GM19099 (cell line): ENCODE results near the gene ABLIM2.

Source experiments
- POLR2A ChIP-seq: IDR thresholded peaks from 3 replicates; pipeline ENCODE4 v1.6.1; 2011; ENCODE audit warnings: low read depth; ENCODE audit not compliant: insufficient read length; ENCODE audit errors: extremely low read depth

The ABLIM2 gene

DNA sequence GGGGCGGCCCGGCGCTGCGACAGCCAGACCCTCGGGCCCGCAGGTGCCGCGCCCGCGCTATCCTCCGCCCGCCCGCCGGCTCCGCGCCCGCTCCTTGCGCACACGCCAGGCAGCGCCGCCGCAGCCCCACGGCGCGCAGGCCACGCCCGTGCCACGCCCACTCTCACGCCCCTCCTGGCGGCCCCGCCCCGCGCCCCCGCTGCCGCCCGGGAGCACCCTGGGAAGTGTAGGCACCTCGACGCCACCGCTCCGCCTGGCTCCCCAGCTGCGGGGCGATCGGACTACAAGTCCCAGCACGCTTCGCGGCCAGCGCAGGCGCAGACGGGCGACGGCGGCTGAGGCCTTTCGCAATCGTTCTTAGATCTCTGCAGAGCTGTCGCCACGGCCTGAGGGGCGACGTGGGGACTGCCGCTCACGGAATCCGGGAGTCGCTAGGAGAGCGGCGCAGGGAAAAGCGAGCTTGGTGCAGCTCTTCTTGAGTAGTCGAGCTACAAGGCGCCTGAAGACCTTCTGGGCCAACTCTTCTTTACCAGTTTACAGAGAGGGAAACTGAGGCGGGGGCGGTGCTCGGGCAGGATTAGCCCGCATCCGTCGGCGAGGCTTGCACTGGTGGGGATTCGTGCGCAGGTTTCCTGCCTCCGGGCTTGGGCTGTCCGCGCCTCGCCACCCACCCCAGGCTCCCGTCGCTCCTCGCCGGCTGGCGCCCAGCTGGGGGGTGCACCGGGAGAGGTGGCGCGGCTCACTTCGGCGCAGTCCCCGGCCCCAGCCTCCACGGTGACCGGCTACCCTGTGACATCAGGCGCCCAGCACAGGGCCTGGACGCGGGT is at the start of gene ABLIM2:
ABLIM2 (minus strand) TSS at position 104 of the 827 bp plus-strand sequence. CDS start 124 bp downstream, outside the sequence.
- TF ChIP-seq POLR2A = peak; percentile 76

DNA sequence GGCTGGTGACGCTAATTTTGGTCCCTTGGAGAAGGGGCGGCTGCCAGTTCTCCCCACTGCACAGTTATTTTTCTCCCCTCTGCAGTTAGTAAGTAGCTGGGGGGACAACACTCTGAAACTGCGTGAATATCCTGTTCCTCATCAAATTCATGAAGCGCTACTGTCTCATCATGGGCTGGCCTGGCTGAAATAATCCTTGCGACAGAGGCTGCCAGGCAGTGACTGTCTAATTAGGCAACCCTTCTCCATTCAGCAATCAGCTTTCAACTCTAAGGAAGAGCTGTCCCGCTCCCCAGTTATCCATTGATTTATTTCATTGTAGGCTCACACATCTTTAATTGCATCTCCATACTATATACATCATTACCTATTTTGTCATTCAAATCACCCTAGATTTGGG is 48.7 kb upstream of the ABLIM2 start:
- no peak for TF ChIP-seq POLR2A

DNA sequence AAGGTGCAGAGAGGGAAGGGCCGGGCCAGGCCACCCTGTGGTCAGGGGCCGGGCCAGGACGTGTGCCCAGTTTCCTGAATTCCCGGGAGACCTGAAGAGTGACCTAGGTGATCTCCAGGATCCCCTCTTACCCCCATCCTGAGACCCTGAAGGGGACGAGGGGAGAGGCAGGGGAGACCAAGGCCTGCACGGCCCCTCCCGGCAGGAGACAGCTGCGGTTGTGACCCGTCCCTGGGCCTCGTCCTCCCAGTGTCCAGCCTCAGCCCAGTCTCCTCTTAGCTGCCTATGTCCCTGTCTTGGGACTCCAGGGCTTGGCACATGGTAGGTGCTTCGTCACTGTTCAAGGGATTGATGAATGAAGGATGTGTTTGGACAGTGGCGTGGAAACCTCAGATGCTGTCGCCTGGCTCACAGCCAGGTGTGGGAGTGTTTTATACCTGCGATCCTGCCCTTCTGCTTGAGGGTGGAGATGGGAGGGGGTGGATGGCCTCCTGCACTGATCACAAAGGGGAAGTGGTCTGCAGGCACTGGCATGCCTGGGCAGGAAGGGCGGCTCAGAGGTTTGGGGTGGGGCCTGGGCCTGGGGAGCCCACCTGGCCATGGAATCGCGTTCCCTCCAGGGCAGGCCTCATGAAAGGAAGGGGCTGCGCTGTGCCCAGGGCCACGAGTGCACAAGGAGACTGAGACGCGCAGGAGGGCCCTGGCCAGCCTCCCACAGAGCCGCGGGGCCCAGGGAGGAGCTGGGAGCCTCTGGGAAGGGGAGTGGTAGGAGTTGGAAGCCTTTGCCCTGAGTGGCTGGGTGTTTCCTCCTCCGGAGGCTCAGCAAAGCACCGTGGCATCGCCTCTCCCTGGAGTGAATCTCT is 47.4 kb upstream of the ABLIM2 start:
- TF ChIP-seq POLR2A = no peak

DNA sequence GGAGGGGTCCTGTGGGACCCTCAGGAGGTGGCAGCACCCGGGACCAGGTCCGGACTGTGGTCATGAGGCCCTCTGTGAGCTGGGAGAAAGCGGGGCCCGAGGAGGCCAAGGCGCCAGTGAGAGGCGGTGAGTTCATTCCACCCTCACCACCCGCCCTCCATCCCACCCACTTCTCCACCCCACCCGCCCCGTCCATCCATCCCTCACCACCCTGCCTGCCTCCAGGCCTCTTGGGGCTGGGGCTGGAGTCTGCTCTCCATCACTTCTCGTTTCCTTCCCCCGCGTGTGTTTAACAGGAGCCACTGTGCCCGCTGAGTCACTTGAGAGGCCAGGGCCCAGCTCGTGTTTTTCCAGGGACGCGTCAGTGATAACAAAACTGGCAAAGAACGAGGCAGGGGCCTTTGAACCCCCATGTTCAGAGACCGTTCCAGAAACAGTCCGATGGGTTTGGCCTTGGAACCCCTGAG is 46.7 kb upstream of the ABLIM2 start:
- TF ChIP-seq POLR2A = no peak

DNA sequence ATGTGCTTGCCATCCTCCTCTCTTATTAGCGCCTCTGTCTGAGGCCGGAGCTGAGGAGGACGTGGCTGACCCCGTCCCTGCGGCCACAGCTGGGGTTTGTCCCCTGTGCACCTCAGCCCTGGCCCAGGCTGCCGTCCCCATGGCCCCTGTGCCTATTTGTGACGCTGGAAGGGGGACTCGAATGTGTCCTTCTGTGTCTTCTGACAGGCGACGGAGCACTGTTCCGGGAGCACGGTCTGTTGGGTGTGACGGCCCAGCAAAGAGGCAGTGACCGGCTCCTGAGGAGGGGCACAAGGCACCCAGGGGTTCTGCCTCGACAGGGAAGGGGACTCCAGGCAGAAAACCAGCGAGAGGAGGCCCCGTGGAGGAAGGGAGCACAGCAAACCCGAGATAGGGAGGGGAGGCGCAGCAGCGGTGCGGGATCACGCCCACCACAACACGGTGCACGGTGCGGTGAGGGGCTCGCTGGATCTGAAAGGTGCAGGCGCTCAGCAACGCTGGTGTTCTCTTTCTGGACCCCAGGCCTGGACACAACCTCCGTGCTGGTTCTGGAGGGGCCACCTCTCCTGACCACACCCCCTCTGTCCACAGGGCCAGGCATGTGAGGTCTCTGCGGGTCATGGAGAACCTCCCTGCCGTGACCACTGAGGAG is 46.1 kb upstream of the ABLIM2 start:
- TF ChIP-seq POLR2A = no peak

DNA sequence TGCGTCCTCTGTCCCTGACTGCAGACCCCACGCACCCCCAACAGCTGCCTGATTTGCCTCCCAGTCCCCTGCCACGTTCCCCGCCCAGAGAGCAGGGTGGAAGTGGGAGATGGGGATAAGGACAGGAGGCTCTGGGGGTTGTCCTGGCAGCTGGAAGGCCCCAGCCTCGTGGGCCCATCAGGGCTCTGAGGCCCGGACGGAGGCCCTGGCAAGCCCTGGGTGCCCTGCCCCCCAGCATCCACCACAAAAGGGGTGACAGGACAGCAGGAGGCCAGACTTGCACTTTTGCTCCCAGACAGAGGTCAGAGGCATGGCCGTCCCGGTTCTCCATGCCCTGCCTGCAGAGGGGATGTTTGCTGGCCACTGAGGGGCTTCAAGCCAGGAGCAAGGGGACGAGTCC is 45.2 kb upstream of the ABLIM2 start:
- TF ChIP-seq POLR2A = no peak

DNA sequence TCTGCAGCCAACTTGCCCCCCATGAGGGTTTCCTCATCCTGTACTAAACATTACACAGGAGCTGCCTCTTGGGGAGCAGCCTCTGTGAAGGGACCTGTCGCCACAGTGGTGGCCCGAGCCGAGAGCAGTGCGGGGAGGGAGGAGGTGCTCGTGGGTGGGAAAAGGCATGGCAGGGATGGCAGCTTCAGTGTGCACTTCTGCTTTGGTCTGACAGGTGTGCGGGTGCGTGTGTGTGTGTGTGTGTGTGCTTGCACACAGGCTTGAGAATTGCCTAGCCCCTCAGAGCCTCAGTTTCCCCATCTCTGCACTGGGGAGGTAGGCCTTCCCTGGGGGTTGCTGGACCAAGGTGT is 44.4 kb upstream of the ABLIM2 start:
- TF ChIP-seq POLR2A = no peak

DNA sequence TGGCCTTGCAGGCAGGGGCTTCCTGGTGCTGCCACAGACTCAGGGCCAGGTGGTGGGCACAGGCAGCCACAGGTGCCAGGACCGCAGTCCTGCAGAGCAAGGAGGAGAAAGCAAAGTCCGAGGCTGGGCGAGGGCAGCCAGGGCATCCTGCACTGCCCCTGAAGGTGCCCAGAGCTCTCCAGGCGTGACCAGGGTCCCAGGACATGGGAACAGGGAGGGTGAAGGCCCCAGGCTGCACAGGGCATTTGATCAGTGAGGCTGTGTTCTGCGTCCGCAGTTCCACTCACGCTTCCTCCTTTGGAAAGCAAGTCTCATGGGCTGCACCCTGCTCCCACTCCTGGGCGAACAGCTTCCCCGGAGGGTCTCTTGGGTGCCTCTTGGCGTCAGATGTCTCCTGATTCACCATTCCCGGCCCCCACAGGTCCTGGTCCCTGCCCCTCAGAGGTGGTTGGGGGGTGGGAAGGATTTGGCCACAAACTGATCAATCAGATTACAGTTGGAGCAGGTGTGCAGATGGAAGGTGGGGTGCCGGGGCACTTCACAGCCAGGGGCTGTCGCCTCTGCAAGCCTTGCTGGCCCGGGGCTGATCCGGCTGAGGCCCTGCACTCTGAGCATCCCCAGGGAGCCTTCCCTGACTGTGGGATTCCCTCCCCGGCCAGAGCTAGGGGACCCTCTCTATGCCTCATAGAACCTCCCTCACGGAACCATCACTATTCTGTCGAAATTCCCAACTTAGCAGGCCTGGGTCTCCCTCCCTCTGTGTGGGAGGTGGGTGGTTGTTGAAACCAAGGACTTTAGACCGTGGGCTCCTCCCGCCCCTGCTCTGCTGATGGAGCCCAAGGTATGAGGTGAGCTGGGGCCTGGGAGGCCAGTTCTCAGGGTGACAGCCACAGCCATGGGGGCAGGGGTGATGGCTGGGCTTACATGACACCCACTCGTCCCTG is 43.8 kb upstream of the ABLIM2 start:
- no peak for TF ChIP-seq POLR2A

DNA sequence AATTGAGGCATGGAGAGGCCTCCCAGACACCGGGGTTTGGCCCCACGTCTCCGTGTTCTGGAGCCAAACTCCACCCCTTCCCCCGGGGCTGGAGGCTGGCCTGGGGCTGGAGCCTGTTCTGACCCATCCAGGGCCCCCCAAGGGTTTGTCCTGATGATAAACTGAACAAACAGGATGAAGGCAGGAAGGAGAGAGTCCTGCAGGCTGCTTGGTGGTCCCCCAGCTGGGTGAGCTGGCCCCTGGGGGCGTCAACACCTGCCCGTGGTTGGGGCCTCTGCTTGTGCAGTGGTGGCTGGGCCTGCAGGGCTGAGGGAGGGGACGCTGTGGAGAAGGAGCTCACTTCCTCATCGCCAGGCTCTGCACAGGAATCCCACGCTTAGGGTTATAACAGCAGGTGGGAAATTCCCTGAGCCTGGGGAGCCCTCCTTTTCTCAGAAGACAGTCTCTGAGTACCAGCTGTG is 42.7 kb upstream of the ABLIM2 start:
- peak; percentile 25 for TF ChIP-seq POLR2A

DNA sequence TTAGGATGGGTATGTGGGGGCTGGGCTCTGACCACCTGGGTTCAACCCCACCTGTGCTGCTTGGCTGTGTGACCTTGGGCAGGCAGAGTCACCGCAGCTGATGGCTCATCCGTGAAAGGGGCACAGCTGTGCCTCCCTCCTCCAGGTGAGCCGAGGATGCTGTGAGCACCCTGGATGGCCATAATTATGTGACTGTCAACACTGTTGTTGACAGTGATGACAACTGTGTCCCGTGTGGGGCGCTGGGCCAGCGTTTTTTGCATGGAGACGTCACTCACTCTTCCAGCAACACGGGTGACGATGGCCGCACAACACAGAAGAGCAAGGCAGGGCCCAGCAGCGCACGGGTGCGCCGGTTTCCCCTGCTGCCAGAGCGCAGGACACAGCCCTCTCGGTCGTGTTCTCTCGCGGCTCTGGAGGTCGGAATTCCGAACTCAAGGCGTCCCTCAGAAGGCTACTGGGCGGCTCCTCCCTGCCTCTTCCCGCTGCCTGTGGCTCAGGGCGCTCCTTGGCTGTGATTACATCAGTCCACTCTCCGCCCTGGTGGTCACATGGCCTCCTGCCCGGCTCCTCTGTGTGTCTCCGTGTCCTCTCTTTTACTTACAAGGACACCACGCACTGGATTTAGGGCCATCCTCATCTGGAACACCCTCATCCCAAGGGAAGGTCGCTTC is 41.8 kb upstream of the ABLIM2 start:
- TF ChIP-seq POLR2A = peak; percentile 11

DNA sequence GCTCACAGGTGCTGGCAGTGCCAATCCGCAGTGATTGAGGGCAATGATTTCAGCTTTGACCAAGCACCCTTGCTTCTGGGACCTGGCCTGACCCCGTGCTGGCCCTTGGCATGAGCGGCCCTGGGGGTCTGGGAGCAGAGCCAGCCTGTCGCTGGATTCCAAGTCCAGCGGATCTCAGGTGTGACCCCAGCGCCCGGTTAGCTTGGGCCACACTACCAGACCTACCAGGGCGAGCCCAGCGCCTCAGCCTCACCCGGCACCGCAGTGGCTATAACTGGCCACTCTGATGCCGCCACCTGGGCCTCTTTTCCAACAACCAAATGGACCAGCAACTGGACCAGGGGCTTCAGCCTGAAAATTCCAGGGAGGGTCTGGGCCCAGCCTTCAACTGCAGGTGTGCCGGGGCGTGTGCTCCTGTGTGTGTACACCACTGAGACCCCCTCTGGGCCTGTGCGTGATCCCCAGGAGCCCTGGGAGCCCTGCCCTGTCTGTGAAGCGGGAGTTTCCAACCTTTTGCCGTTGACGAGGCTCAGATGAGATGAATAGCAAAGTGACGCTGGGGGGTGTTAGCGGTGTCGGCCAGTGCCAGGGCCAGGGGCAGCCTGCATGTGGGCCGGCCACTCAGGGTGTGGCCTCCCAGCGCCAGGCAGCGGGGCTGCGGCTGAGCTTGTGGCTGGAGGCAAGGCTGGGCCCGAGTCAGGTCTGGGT is 41.1 kb upstream of the ABLIM2 start:
- peak; percentile 35 for TF ChIP-seq POLR2A

DNA sequence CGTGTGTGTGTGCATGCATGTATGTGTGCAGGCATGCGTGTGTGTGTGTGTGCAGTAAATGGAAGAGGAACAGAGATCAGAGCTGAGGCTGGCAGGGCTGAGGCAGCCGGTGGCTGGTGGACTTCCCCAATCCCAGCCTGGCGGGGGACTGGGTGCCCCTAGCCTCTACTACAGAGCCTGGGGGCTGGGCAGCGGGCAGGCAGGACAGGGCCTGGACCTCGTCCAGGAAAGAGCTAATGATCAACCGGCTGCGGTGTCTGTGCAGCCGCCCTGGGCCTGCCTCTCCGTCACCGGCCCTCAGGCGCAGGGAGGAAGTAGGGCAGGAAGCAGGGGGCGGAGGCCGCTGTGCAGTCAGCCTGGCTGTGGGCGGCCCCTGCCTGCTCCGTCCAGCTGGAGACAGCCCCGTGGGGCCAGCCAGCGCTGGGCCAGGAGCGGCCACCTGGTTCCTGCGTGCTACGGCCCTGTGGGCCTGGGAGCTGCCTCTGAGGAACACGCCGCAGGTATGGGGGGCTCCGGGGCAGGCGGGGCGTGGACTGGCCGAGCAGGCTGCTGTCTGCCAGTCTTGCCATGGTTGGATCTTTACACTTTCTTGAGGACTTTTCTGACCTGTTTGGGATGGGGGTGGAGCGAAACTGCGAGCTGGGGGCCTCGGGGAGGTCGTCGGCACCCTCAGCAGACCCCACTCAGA is 40.4 kb upstream of the ABLIM2 start, which contains the start of gene SH3TC1:
SH3TC1 (plus strand) TSS at position 385 of the 688 bp plus-strand sequence. CDS start 5,905 bp downstream, outside the sequence.
- peak; percentile 72 for TF ChIP-seq POLR2A
